HG03135 (cell line): ENCODE data around the gene EIF2S3.

Source experiments
- ATAC-seq: cut with Tn5 transposase; IDR thresholded peaks from one replicate; pipeline ENCODE4 v1.9.1; 2021; ENCODE audit warnings: mild to moderate bottlenecking, moderate library complexity; ENCODE audit not compliant: unreplicated experiment

EIF2S3 gene

GRCh38 chrX:24125028-24125612 lies 70.4 kb downstream of the EIF2S3 start:
- no peak for ATAC-seq
